Stimulated activated CD4-positive, alpha-beta T cell treated with anti-CD3 and anti-CD28 coated beads, Interleukin-1b, Interleukin-23, amount 100 ng/mL, for 4 hours (primary cell): ENCODE results near the gene SLX9.
"Not testable (repeated sequence)": the region's sequence is repeated elsewhere in the genome, so short reads cannot be mapped to it uniquely, and the experiment has no call there.

Experiments
- DNase-seq, 2 donors: peaks; one replicate each; pipeline ENCODE4 v3.0.0-alpha.2; 2020; ENCODE audit warnings: low read depth in 2 of 2

Gene SLX9

DNA sequence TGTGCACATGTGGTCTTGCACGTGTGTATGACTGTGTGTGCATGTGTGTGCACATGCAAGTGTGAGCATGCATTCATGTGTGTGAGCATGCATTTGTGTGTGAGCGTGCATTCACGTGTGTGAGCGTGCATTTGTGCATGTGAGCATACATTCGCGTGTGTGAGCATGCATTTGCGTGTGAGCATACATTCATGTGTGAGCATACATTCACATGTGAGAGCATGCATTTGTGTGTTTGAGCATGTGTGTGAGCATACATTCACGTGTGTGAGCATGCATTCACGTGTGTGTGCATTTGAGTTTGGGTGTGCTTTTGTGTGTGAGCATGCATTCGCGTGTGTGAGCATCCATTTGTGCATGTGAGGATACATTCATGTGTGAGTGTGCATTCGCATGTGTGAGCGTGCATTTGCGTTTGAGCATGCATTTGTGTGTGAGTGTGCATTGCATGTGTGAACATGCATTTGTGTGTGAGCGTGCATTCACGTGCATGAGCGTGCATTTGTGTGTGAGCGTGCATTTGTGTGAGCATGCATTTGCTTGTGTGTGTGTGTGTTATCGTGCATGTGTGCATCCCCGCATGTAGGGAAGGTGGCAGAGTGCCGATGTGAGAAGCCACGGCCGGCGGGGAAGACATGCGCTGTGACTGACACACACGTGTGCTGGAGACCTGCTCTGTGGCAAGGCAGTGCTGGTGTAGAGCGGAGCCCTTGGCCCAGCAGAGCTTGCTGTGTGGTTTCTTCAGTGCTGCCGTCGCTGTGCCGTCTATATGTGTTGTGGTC lies 37.4 kb upstream of the SLX9 start:
- DNase-seq, result no peak

GRCh38 chr21:44903050-44903685 lies 36.7 kb upstream of the SLX9 start:
- no peak for DNase-seq

GRCh38 chr21:44903689-44904088 lies 36.1 kb upstream of the SLX9 start:
- no peak for DNase-seq

DNA sequence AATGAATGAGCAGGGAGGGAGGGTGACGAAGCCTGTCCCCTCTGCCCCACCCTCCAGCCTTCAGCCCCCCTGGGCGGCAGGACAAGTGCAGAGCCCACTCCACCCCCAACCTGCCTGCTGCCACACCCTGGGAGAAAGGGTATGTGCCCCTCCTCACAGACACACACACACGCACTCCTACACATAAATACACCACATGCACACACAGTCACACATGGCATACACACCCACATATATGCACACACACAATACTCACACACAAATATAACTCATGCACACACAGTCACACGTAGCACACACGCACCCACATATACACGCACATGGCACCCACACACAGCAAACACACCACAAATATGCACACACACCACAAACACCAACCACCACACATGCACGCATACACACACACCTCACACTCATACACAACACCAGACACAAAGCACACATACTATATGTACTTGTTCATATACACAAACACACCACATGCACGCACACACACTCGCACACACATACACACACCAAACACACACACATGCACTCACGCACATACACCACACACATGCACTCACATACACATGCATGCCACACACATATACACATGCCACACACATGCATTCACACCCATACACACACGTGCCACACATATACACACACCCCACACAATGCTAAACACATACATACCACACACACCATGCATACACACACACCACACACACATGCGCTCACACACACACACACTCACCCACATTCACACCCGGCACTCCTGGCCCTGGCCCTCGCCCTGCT lies 35.5 kb upstream of the SLX9 start:
- DNase-seq, result no peak

- DNase-seq, result no peak
Observed at GRCh38 chr21:44905016-44905727, 34.7 kb upstream of the SLX9 start.

DNA sequence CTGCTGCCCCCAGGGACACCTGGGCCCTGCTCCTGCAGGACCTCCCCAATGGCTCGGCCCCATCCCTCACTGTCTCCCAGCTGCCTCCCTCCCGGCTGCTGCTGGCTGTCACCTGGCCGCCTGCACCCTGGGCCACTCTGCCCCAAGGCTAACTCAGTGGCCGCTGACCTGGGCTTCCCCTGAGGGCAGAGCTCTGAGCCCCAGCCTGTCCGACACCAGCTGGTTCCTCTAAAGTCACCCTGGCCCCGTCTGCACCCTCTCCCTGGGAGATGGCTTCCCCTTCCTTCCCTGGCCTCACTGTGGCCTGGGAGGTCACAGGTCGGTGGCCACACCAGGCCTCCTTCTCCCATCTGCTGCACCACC lies 34.1 kb upstream of the SLX9 start:
- no peak for DNase-seq

DNA sequence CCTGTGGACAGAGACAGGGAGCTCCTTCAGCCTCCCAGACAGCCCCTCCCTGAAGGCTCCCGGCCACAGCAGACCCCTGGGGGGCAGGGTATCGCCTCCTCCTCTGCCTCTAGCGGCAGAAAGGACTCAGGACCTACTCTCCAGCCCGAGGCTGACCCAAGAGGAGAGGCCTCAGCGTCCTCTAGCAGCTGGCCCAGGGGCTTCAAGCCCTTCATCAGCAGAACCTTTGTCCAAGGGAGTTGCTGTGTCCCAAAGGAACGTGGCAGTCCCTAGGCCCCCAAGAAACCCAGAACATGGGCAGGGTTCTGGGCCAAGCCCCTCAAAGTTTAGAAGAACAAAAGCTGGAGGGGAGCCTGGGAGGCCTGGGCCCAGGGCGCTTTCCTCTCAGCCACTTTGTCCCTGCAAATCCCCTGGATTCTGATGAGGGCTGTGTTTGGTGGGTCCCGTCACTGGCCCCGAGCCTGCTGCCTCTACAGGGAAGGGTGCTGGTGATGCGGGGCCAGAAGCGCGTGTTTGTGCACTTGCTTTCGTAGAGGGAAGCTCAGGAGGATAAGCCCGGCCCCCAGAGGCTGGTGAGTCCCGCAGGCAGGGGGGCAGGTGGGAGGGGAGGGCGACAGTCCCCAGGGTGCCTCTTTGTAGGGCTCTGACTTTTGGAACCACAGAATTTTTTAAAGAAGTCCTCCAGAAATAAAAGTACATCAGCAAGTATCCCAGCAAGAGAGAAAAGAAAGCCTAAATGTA lies 32.4 kb upstream of the SLX9 start:
- DNase-seq, result no peak

- DNase-seq, result no peak
Observed at GRCh38 chr21:44907966-44908895, 31.6 kb upstream of the SLX9 start.

DNA sequence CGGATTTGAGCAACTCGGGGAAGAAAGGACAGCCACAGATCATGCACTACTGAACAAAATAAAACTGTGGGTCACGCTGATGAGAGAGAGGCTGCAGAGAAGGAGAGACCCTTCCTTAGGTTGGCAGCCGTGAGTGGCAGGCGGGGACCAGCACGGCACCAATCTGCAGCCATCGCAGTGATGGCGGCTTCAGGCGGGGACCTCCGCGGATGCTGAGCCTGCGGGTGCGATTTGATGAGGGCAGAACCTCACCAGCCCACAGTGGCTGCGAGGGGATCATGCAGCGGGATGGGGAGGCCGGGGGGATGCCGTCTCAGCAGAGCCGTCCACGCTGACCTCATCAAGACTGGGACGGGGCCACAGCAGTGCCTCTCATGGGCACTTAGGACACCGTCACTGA lies 30.9 kb upstream of the SLX9 start:
- no peak for DNase-seq

DNA sequence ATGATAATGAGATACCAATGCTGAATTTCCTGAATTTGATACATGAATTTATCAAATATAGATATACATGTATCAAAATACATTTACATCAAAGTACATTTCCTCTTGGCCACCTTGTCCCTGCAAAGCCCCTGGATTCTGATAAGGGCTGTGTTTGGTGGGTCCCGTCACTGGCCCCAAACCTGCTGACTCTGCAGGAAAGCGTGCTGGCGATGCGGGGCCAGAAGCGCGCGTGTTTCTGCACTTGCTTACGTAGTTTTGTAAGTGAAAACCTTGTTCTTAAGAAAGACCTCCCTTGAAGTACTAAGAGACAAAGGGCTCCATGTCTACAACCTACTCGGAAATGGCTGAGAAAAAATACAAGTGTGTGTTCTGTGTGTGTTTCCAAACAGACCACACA lies 30.1 kb upstream of the SLX9 start:
- no peak for DNase-seq

- no peak for DNase-seq
Observed at GRCh38 chr21:44910229-44911067, 29.4 kb upstream of the SLX9 start.

DNA sequence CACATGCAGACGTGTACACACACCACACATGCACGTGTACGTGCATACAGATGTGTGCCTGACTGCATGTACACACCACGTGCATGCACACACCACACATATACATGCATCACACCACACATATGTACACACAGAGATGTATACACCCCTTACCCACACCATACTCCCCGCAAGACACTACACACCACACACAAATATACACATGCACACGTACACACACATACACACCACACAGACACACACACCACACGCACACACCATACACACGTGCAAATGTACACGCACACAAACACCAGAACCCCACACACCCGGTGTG lies 28.8 kb upstream of the SLX9 start:
- no peak for DNase-seq

GRCh38 chr21:44911384-44912157 lies 28.3 kb upstream of the SLX9 start:
- peak in 1 of 2 donors; percentile 42 for DNase-seq

DNA sequence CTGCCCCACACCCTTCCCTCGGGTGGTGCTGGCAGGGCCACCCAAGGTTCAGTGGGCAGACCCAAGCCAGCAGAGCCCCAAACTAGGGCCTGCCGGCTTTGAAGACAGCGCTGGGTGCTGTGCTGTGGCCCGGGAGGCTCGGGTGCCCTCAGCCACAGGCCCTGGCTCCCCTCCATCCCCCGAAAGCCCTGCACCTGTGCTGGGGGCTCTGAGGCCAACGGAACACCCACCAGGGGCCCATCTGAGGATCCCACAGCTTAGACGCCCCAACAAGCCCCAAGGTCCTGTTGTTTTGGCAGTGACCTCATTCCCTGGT lies 27.7 kb upstream of the SLX9 start:
- no peak for DNase-seq

DNA sequence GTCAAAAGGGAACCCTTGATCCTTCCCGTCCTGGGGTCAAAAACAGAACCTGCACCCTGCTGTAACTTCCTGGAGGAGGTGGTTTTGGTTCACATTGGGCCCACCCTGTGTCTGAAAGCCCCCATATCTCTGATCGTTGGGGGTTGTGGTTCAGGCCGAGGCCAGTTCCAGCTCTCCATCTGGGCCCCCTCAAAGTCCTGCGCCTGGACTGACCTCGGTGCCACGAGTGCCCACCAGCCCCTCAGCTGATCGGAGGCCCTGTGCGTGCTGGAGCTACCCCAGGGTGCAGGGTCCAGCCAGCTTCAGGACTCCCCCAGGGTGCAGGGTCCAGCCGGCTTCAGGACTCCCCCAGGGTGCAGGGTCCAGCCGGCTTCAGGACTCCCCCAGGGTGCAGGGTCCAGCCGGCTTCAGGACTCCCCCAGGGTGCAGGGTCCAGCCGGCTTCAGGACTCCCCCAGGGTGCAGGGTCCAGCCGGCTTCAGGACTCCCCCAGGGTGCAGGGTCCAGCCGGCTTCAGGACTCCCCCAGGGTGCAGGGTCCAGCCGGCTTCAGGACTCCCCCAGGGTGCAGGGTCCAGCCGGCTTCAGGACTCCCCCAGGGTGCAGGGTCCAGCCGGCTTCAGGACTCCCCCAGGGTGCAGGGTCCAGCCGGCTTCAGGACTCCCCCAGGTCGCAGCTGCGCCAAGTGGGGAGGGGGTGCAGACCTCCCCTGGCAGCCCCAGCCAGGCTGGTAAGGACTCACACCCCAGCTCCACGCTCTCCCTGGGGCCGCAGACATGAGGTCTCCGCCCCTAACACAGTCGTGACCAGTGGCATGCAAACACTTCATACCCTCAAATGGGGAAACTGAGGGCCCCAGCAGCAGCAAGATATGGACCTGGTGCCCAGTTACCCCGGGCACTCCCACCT lies 27.1 kb upstream of the SLX9 start:
- DNase-seq, result not testable (repeated sequence)

DNA sequence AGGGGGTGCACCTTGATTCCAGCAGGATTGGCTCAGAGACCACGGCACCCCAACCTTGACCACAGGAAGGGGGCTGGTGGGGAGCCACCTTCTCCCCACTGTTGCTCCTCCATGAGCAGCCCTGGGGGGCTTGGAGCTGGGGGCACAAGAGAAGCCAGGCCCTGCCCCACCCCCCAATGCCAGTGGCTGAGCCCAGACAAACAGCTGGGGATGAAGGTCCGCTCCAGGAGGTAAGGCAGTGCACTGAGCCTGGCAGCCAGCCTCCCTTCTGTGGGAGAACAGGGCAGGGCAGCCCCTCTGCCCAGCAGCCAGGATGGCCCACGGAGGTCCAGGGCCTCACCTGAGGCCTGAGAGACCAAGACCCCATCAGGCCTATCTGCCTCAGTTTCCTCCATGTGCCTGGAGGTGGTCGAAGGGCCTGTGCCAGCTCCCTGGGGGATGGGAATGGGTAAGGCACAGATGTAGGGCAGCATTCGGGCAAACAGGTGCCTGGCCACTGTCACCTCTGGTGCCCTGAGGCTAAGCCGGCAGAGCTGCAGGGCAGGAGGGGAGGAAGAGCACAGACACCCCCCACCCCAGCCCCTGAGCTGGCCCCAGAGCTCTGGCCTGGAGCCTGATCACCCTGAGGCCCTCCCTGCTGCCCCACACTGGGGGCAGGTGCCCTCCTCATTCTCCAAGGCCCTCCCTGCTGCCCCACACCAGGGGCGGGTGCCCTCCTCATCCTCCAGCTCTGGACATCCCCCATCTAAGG lies 26.2 kb upstream of the SLX9 start:
- no peak for DNase-seq

- no peak for DNase-seq
Observed at GRCh38 chr21:44914176-44914874, 25.5 kb upstream of the SLX9 start.
